Colonic mucosa (tissue), 4 donors: ENCODE results near the gene CRTC1. TPM values are rescaled to one million over a fixed set of nuclear protein-coding genes. Genes with fewer than 3 reads are reported as not detected.

Experiments used
- DNase-seq: peaks from one replicate; pipeline ENCODE4 v3.0.0-alpha.2; 2020
- H3K27ac ChIP-seq: fragments of 200-600 bp; one replicate; pipeline ENCODE4 v1.8.0; 2021
- H3K27me3 ChIP-seq: fragments of 200-600 bp; one replicate; pipeline ENCODE4 v1.8.0; 2021
- H3K36me3 ChIP-seq: fragments of 200-600 bp; one replicate; pipeline ENCODE4 v1.8.0; 2021
- H3K4me1 ChIP-seq: fragments of 200-600 bp; one replicate; pipeline ENCODE4 v1.8.0; 2021; ENCODE audit warnings: mild to moderate bottlenecking
- H3K4me3 ChIP-seq: fragments of 200-600 bp; one replicate; pipeline ENCODE4 v1.8.0; 2021
- H3K9ac ChIP-seq, 2 donors: one replicate each; pipeline ENCODE4 v1.7.0; 2013; ENCODE audit warnings: control low read depth in 2 of 2, low read depth in 2 of 2, low read length in 2 of 2
- H3K9me3 ChIP-seq: fragments of 200-600 bp; one replicate; pipeline ENCODE4 v1.8.0; 2021
- intact Hi-C: fragments of 100-400 bp; cut with DNase I; formaldehyde crosslinking; loops from one replicate; pipeline ENCODE4 v1.14.1; 2022
- total RNA-seq, 2 donors: library from RNA; stranded (reverse); fragmentation: NEBNext Ultra II Directional in 1 of 2; extraction: Animal tissue kit (Norgen Biotek cat#: 25700) in 1 of 2; gene quantifications; one replicate each; pipeline ENCODE4 v1.2.1, GENCODE V29; 2021
- TF ChIP-seq, protein P1 (sequence below): fragments of 200-600 bp; IDR thresholded peaks from one replicate; pipeline ENCODE4 v1.8.0; 2022; ENCODE audit warnings: antibody characterized with exemption, mild to moderate bottlenecking
- donor health status: healthy.
- donor health status: DM: no; HTN: no; CAD: no.
- donor health status: DM: no; HTN: no; CAD: no.

CRTC1 gene
- total RNA-seq, 2 donors from 2014 or later = 7.6 to 10.3 TPM

DNA sequence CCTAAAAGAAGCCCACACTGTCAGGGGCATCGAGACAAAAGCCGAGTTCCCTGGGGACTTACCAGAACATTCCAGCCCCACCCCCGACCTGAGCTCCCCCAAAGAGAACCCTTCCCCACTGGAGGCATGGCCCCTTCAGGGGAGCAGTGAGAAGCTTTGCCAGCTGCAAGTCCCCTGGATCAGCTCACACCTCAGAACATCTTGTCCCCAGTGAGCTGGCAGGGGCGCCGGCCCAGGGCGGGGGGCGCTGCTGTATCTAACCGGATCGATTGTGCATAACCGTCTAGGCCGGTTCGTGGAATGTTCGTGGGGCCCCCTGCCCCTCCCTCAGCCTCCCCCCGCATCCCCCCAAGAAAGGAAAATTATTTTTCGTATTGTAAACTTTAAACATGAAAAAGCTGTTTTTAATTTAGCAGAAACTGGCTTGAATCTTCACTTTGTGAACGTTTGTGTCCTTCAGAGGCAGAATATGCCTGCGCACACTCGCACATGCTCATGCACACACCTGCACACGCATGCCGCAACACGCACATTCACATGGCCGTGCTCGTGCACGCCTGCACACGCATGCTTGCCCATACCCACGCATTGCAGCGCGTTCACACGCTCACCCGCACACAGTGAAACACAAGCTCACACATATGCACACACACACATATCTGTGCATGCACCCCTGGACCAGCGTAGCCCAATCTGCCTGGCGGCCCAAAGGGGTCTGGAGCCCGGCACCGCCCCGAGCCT is 12.0 kb upstream of the CRTC1 start:
- no peak overlapping the region for H3K9ac ChIP-seq
- no peak overlapping the region for H3K27ac ChIP-seq
- no peaks in the 10 kb centered on the region for H3K27me3 ChIP-seq
- DNase-seq = no peak
- H3K4me3 ChIP-seq = no peak overlapping the region
- H3K36me3 ChIP-seq = no peaks in the 10 kb centered on the region
- TF ChIP-seq, protein P1, sequence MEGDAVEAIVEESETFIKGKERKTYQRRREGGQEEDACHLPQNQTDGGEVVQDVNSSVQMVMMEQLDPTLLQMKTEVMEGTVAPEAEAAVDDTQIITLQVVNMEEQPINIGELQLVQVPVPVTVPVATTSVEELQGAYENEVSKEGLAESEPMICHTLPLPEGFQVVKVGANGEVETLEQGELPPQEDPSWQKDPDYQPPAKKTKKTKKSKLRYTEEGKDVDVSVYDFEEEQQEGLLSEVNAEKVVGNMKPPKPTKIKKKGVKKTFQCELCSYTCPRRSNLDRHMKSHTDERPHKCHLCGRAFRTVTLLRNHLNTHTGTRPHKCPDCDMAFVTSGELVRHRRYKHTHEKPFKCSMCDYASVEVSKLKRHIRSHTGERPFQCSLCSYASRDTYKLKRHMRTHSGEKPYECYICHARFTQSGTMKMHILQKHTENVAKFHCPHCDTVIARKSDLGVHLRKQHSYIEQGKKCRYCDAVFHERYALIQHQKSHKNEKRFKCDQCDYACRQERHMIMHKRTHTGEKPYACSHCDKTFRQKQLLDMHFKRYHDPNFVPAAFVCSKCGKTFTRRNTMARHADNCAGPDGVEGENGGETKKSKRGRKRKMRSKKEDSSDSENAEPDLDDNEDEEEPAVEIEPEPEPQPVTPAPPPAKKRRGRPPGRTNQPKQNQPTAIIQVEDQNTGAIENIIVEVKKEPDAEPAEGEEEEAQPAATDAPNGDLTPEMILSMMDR = no peak
- intact Hi-C loops = no loop called here
- no peaks in the 10 kb centered on the region for H3K9me3 ChIP-seq
- no peaks in the 10 kb centered on the region for H3K4me1 ChIP-seq

GRCh38 chr19:18672044-18672451 is 11.4 kb upstream of the CRTC1 start:
- no peaks in the 10 kb centered on the region for H3K9me3 ChIP-seq
- no peaks in the 10 kb centered on the region for H3K27me3 ChIP-seq
- H3K36me3 ChIP-seq = no peaks in the 10 kb centered on the region
- H3K4me1 ChIP-seq = no peaks in the 10 kb centered on the region
- H3K27ac ChIP-seq = no peak overlapping the region
- no peak for DNase-seq
- intact Hi-C loops = no loop called here
- no peak overlapping the region for H3K4me3 ChIP-seq
- TF ChIP-seq, protein P1 = no peak
- H3K9ac ChIP-seq = no peak overlapping the region

DNA sequence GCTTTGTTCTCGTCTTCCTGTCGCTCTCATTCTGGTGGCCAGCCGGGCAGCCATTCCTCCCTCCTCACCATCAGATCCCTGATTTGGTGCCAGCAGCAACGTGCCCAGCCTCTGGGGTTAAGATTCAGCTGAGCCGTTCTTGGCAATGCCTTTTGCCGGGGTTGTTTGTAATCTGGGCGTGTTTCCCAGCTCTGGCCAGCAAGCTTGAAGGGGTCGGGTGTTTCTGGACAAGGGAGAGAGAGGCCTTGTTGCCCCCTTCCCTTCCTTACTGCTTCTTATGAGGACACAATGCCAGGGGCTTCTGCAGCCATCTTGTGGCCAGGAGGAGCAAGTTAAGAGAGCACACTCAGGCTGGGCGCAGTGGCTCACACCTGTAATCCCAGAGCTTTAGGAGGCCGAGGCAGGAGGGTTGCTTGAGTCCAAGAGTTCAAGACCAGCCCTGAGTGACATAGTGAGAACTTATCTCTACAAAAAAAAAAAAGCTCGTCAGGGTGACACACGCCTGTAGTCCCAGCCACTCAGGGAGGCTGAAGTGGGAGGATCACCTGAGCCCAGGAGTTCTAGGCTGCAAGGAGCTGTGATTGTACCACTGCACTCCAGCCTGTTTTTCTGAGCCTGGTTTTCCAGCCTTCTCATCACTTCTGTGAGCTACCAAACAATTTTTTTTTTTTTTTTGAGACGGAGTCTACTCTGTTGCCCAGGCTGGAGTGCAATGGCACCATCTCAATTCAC is 10.7 kb upstream of the CRTC1 start:
- no peak overlapping the region for H3K9ac ChIP-seq
- DNase-seq = no peak
- TF ChIP-seq, protein P1 = no peak
- H3K9me3 ChIP-seq = no peaks in the 10 kb centered on the region
- H3K4me3 ChIP-seq = no peak overlapping the region
- H3K27ac ChIP-seq = no peak overlapping the region
- no peaks in the 10 kb centered on the region for H3K27me3 ChIP-seq
- intact Hi-C loops = no loop called here
- no peaks in the 10 kb centered on the region for H3K36me3 ChIP-seq
- H3K4me1 ChIP-seq = no peaks in the 10 kb centered on the region

DNA sequence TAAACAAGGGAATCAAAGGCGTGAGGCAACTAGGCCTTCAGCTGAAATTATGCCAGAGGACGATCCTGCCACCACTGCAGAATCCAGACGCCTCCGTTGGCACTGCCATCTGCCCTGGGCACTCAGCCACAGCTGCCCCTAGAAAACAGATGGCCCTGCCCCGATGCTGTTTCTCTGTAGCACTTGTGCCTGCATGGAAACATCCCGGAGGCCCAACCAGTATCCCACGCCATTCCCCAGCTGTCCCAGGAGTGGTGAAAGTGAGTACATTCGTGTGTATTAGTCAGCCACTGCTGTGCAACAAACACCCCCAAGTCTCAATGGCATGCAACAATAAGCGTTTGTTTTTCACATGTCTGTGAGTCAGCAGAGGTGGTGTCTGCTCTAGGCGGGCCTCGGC is 8.9 kb upstream of the CRTC1 start:
- Histone ChIP-seq H3K27me3 (no peaks in the 10 kb centered on the region), H3K36me3 (no peaks in the 10 kb centered on the region), H3K9ac (no peak overlapping the region), H3K4me1 (no peaks in the 10 kb centered on the region), H3K4me3 (no peak overlapping the region), H3K27ac (no peak overlapping the region), H3K9me3 (no peaks in the 10 kb centered on the region)
- intact Hi-C loops = no loop called here
- TF ChIP-seq, protein P1 = no peak
- no peak for DNase-seq

GRCh38 chr19:18675779-18676178 is 7.7 kb upstream of the CRTC1 start:
- Histone ChIP-seq H3K4me1 (no peaks in the 10 kb centered on the region), H3K36me3 (no peaks in the 10 kb centered on the region), H3K4me3 (no peak overlapping the region), H3K27me3 (no peaks in the 10 kb centered on the region), H3K9me3 (no peaks in the 10 kb centered on the region), H3K27ac (no peak overlapping the region), H3K9ac (no peak overlapping the region)
- intact Hi-C loops = no loop called here
- TF ChIP-seq, protein P1 = peak; percentile 28
- DNase-seq = no peak
